HL-60 (cell line): ENCODE data around the gene TBC1D22A.

ENCODE experiments used
- DNase-seq, 2 experiments: peaks; one replicate each; pipeline ENCODE4 v3.0.0-alpha.2; 2010 to 2020; ENCODE audit warnings: low read depth in 1 of 2, low spot score in 1 of 2
- H3K27ac ChIP-seq: fragments of 250-450 bp; sonication (Bioruptor Pico); replicated peaks from 2 replicates; pipeline ENCODE4 v1.5.1; 2020; ENCODE audit warnings: mild to moderate bottlenecking, moderate library complexity
- H3K27me3 ChIP-seq: fragments of 250-450 bp; sonication (Bioruptor Pico); 2 replicates; pipeline ENCODE4 v1.5.1; 2021; ENCODE audit warnings: mild to moderate bottlenecking, moderate library complexity; ENCODE audit not compliant: insufficient read depth, poor library complexity, severe bottlenecking
- H3K4me3 ChIP-seq: replicated peaks from 2 replicates; pipeline ENCODE4 v1.5.1; 2011; ENCODE audit warnings: mild to moderate bottlenecking, control low read depth, low read length; ENCODE audit not compliant: insufficient read depth
- GABPA ChIP-seq: IDR thresholded peaks from 2 replicates; pipeline ENCODE4 v1.6.1; 2012; ENCODE audit warnings: low read depth
- POLR2AphosphoS5 ChIP-seq: IDR thresholded peaks from 2 replicates; pipeline ENCODE4 v1.6.1; 2012; ENCODE audit warnings: low read depth
- SPI1 ChIP-seq: IDR thresholded peaks from 2 replicates; pipeline ENCODE4 v1.6.1; 2012; ENCODE audit warnings: low read depth, mild to moderate bottlenecking, borderline replicate concordance
- TF ChIP-seq, protein P1 (sequence below): IDR thresholded peaks from 2 replicates; pipeline ENCODE4 v1.6.1; 2012; ENCODE audit warnings: low read depth; ENCODE audit not compliant: insufficient replicate concordance
- TF ChIP-seq, protein P2 (sequence below): IDR thresholded peaks from one replicate; pipeline ENCODE4 v1.5.1; 2011; ENCODE audit warnings: low read length, control low read depth, inconsistent platforms; ENCODE audit not compliant: insufficient read depth

TBC1D22A gene

DNA sequence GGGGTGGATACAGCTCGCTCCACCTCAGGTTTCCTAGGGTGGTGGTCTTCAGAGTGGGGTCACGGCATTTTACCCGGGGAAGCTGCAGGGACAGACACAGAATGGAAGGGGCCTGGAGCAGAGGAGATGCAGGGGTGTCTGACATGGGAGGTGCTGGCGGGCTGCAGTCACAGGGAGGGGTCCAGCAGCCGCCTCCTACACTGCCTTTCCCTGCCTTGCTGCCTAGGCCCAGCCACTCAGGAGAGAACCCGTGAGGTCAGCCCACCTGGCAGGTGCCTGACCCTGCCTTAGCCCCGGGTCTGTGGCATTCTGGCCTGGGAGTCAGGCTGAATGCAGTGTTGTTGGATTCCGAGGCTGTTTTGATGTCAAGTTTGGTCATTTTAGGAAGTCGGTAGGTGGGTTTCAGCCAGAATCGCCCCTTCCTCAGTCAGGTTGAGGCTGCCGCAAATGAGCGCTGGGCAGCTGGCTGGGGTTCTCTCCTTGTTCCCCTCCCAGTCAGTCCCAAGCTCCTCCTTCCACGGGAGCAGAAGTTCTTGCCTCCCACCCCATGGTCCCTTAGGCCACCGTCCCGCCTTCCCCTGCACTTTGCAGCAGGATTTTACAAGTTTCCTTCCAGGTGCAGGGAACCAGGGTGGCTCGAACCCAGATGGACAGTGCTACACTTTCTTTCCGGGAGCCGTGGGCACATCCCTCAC lies 294.5 kb downstream of the TBC1D22A start:
- no peaks in the 10 kb centered on the region for H3K27me3 ChIP-seq
- TF ChIP-seq SPI1 (no peak), POLR2AphosphoS5 (no peak), GABPA (no peak)
- TF ChIP-seq, protein P1, sequence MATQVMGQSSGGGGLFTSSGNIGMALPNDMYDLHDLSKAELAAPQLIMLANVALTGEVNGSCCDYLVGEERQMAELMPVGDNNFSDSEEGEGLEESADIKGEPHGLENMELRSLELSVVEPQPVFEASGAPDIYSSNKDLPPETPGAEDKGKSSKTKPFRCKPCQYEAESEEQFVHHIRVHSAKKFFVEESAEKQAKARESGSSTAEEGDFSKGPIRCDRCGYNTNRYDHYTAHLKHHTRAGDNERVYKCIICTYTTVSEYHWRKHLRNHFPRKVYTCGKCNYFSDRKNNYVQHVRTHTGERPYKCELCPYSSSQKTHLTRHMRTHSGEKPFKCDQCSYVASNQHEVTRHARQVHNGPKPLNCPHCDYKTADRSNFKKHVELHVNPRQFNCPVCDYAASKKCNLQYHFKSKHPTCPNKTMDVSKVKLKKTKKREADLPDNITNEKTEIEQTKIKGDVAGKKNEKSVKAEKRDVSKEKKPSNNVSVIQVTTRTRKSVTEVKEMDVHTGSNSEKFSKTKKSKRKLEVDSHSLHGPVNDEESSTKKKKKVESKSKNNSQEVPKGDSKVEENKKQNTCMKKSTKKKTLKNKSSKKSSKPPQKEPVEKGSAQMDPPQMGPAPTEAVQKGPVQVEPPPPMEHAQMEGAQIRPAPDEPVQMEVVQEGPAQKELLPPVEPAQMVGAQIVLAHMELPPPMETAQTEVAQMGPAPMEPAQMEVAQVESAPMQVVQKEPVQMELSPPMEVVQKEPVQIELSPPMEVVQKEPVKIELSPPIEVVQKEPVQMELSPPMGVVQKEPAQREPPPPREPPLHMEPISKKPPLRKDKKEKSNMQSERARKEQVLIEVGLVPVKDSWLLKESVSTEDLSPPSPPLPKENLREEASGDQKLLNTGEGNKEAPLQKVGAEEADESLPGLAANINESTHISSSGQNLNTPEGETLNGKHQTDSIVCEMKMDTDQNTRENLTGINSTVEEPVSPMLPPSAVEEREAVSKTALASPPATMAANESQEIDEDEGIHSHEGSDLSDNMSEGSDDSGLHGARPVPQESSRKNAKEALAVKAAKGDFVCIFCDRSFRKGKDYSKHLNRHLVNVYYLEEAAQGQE: no peak
- TF ChIP-seq, protein P2, sequence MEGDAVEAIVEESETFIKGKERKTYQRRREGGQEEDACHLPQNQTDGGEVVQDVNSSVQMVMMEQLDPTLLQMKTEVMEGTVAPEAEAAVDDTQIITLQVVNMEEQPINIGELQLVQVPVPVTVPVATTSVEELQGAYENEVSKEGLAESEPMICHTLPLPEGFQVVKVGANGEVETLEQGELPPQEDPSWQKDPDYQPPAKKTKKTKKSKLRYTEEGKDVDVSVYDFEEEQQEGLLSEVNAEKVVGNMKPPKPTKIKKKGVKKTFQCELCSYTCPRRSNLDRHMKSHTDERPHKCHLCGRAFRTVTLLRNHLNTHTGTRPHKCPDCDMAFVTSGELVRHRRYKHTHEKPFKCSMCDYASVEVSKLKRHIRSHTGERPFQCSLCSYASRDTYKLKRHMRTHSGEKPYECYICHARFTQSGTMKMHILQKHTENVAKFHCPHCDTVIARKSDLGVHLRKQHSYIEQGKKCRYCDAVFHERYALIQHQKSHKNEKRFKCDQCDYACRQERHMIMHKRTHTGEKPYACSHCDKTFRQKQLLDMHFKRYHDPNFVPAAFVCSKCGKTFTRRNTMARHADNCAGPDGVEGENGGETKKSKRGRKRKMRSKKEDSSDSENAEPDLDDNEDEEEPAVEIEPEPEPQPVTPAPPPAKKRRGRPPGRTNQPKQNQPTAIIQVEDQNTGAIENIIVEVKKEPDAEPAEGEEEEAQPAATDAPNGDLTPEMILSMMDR: no peak
- H3K27ac ChIP-seq: no peak overlapping the region
- no peak for DNase-seq
- H3K4me3 ChIP-seq: no peak overlapping the region

DNA sequence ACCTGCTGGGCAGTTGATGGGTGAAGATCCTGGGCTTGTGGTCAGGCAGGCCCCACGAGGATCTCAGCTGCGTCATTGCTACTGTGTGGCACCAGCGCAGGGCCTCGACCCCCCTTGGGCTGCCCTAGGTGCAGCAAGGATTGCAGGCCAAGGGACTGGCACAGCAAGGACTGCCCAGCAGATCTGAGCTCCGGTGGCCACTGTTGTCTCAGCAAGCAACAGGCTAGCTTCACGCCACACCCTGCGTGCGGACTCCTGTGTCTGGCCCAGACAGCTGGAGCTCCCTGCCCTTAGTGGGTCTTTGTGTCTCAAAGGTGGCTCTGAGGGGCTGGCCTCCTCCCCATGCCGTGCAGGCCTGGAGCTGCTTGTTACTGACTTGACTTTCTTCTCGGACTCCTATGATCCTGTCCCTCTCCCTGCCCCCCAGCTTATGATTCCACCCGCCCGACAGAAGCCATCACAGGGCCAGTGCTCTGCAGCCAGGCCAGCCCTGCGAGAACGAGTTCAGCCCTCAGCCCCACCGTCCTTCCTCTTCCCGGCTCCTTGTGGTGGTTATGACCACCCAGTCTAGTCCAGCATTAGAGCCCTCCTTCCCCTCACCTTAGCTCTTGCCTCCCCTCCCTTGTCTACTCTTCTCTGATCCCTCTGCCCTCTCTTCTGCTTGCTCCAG lies 295.6 kb downstream of the TBC1D22A start:
- no peak for DNase-seq
- TF ChIP-seq, protein P2: no peak
- TF ChIP-seq GABPA (no peak), SPI1 (no peak), POLR2AphosphoS5 (no peak)
- TF ChIP-seq, protein P1: no peak
- Histone ChIP-seq H3K4me3 (no peak overlapping the region), H3K27me3 (no peaks in the 10 kb centered on the region), H3K27ac (no peak overlapping the region)

DNA sequence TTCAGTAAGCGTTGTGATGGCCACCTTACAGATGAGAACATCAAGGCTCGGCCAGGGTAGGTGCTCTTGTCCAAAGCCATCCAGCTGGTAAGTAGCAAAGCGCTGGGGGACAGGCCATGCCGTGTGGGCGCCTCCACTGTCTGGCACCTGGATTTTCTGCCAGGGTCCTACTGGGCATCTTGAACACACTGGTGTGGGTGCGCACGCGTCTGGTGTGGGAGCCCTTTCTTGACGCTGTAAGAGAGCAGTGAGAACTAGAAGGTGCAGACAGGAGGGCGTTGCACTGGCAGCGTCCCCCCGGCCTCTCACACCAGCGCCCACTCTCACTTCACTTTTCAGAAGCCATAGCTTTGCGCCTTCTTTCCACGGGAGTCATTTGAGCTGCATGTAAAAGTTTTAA lies 296.6 kb downstream of the TBC1D22A start:
- no peak for TF ChIP-seq GABPA
- TF ChIP-seq, protein P1: no peak
- TF ChIP-seq, protein P2: no peak
- TF ChIP-seq SPI1: no peak
- TF ChIP-seq POLR2AphosphoS5: no peak
- Histone ChIP-seq H3K27ac (no peak overlapping the region), H3K4me3 (no peak overlapping the region), H3K27me3 (no peaks in the 10 kb centered on the region)
- no peak for DNase-seq
